OCI-LY7 (cell line): ENCODE data around the gene PRPF40A. TPM values are rescaled to one million over a fixed set of nuclear protein-coding genes. Genes with fewer than 3 reads are reported as not detected.

Experiments used
- BruUV-seq: library from RNA; stranded (reverse); fragments of 400-500 nt; replicated peaks from 2 replicates; lab custom pipeline; 2021; lab: Mats Ljungman, UMichigan
- CTCF ChIA-PET: fragments of 300-600 bp; sonication (Branson Sonifier 250); formaldehyde crosslinking; loops from one replicate; lab custom pipeline; 2022; ENCODE audit warnings: antibody characterized with exemption; ENCODE audit not compliant: unreplicated experiment; lab: Charles Lee
- POLR2A ChIA-PET: fragments of 300-600 bp; sonication (Branson Sonifier 250); formaldehyde crosslinking; loops from one replicate; lab custom pipeline; 2022; ENCODE audit warnings: antibody characterized with exemption; lab: Charles Lee
- DNase-seq: peaks from one replicate; pipeline ENCODE4 v3.0.0-alpha.2; 2015; ENCODE audit warnings: low spot score
- H2AFZ ChIP-seq: fragments of 200-600 bp; sonication (generic), shearing (Covaris generic); 2 replicates; pipeline ENCODE4 v1.6.1; 2014; ENCODE audit warnings: mild to moderate bottlenecking, antibody characterized with exemption, low read length, moderate library complexity
- H3K27ac ChIP-seq: fragments of 200-600 bp; sonication (generic); 2 replicates; pipeline ENCODE4 v1.5.1; 2014; ENCODE audit warnings: mixed run types, low read depth, mild to moderate bottlenecking, moderate library complexity, low read length, inconsistent platforms; ENCODE audit not compliant: poor library complexity, severe bottlenecking
- H3K36me3 ChIP-seq: fragments of 200-600 bp; sonication (generic); 2 replicates; pipeline ENCODE4 v1.6.1; 2014; ENCODE audit warnings: mild to moderate bottlenecking, antibody characterized with exemption, low read length, moderate library complexity, mixed read lengths; ENCODE audit not compliant: insufficient read depth
- H3K4me1 ChIP-seq: fragments of 200-600 bp; sonication (generic); 2 replicates; pipeline ENCODE4 v1.5.1; 2014; ENCODE audit warnings: mild to moderate bottlenecking, low read length; ENCODE audit not compliant: insufficient read depth, poor library complexity, severe bottlenecking
- H3K4me2 ChIP-seq: fragments of 200-600 bp; sonication (generic); 2 replicates; pipeline ENCODE4 v1.6.1; 2014; ENCODE audit warnings: mild to moderate bottlenecking, low read length
- H3K4me3 ChIP-seq: fragments of 200-600 bp; sonication (generic); 2 replicates; pipeline ENCODE4 v1.5.1; 2014; ENCODE audit warnings: mild to moderate bottlenecking, low read depth, low read length; ENCODE audit not compliant: poor library complexity, severe bottlenecking
- H3K79me2 ChIP-seq: fragments of 200-600 bp; sonication (generic); 2 replicates; pipeline ENCODE4 v1.6.1; 2016; ENCODE audit warnings: low read depth, mild to moderate bottlenecking, low read length, moderate library complexity, mixed read lengths; ENCODE audit not compliant: insufficient read depth
- H3K9me2 ChIP-seq: fragments of 200-600 bp; sonication (generic); 2 replicates; pipeline ENCODE4 v1.6.1; 2016; ENCODE audit warnings: mild to moderate bottlenecking, low read length, mixed read lengths; ENCODE audit not compliant: insufficient read depth
- H3K9me3 ChIP-seq: fragments of 200-600 bp; sonication (generic); 2 replicates; pipeline ENCODE4 v1.6.1; 2014; ENCODE audit warnings: mild to moderate bottlenecking, mixed run types, low read length, mixed read lengths
- H4K20me1 ChIP-seq: fragments of 200-600 bp; sonication (generic); 2 replicates; pipeline ENCODE4 v1.6.1; 2014; ENCODE audit warnings: mild to moderate bottlenecking, antibody characterized with exemption, low read length, moderate library complexity, mixed read lengths; ENCODE audit not compliant: insufficient read depth
- CTCF ChIP-seq: fragments of 200-600 bp; sonication (generic); conservative IDR thresholded peaks from 2 replicates; pipeline ENCODE4 v1.5.1; 2014; ENCODE audit warnings: mild to moderate bottlenecking, antibody characterized with exemption, low read length, moderate library complexity, mixed read lengths
- EZH2phosphoT487 ChIP-seq: fragments of 200-600 bp; sonication (generic); IDR thresholded peaks from 2 replicates; pipeline ENCODE4 v1.6.1; 2018; ENCODE audit warnings: low read depth, borderline replicate concordance, mild to moderate bottlenecking, mixed run types, antibody characterized with exemption, low read length, moderate library complexity, mixed read lengths
- intact Hi-C: fragments of 100-400 bp; cut with micrococcal nuclease; formaldehyde crosslinking; loops from one replicate; pipeline ENCODE4 v1.10.0; 2022; ENCODE audit not compliant: unreplicated experiment
- total RNA-seq, 2 experiments: library from RNA; depleted of rRNA in 1 of 2; stranded (reverse); fragments of >200 nt in 1 of 2; shearing (Covaris generic) in 1 of 2; gene quantifications; 2 replicates each; pipeline ENCODE4 v1.2.3, GENCODE V29; 2014 to 2022

The PRPF40A gene
- total RNA-seq, 2 experiments from 2014 or later: 156 to 177 TPM

GRCh38 chr2:152730591-152731333, 13.5 kb upstream of the PRPF40A start:
- Histone ChIP-seq H3K9me3 (no peaks in the 10 kb centered on the region), H2AFZ (no peak overlapping the region), H3K27ac (no peak overlapping the region), H3K9me2 (no peaks in the 10 kb centered on the region), H3K4me1 (peaks cover 23% of the 10 kb centered on the region), H3K4me3 (no peak overlapping the region), H3K4me2 (peak overlapping the region; percentile 17; the same call in 1 of the 2 replicates), H4K20me1 (0 out of 2 replicates have a peak, but pooled peaks cover 5% of the 10 kb centered on the region), H3K36me3 (peaks cover 97% of the 10 kb centered on the region), H3K79me2 (peaks cover 85% of the 10 kb centered on the region)
- ChIA-PET POLR2A (interaction anchor here (1.1 to 2.3 kb wide), 4 partner anchors 8 to 13 kb away, joined by 3 to 12 read pairs (median 10); partner anchors contain the start of genes ARL6IP6 and PRPF40A), CTCF (no interaction called here)
- peak; percentile 9 for DNase-seq
- TF ChIP-seq CTCF: no peak
- no peak for TF ChIP-seq EZH2phosphoT487
- intact Hi-C loops: no loop called here
- no TSS peak for BruUV-seq

- H3K9me3 ChIP-seq: 0 out of 2 replicates have a peak, but pooled peaks cover 3% of the 10 kb centered on the region
- no peak overlapping the region for H3K27ac ChIP-seq
- intact Hi-C loops: no loop called here
- no peak for DNase-seq
- ChIA-PET CTCF (interaction anchor here (0.8 to 1.5 kb wide), 2 partner anchors 9 to 13 kb away, joined by 3 to 5 read pairs; no protein-coding TSS in a partner anchor), POLR2A (interaction anchor here (0.7 to 2.3 kb wide), 5 partner anchors 9 to 854 kb away, joined by 3 to 12 read pairs (median 4); partner anchors contain the start of genes ARL6IP6 and PRPF40A)
- peaks cover 23% of the 10 kb centered on the region for H3K4me1 ChIP-seq
- H3K79me2 ChIP-seq: peaks cover 89% of the 10 kb centered on the region
- TF ChIP-seq EZH2phosphoT487: no peak
- TF ChIP-seq CTCF: no peak
- H3K4me2 ChIP-seq: peak overlapping the region; percentile 17; the same call in 1 of the 2 replicates
- BruUV-seq: TSS peak; percentile 0
- H3K36me3 ChIP-seq: peaks cover 97% of the 10 kb centered on the region
- no peak overlapping the region for H2AFZ ChIP-seq
- no peak overlapping the region for H3K4me3 ChIP-seq
- no peaks in the 10 kb centered on the region for H3K9me2 ChIP-seq
- peaks cover 12% of the 10 kb centered on the region; the same call in 1 of the 2 replicates for H4K20me1 ChIP-seq
Measured at GRCh38 chr2:152729844-152730243, 12.6 kb upstream of the PRPF40A start.
